Neuronal stem cell (in vitro differentiated cells): ENCODE results near the gene JAGN1.

Experiments
- DNase-seq: peaks from one replicate; pipeline ENCODE4 v3.0.0-alpha.2; 2013; ENCODE audit warnings: low spot score
- H2AFZ ChIP-seq: one replicate; pipeline ENCODE4 v1.6.1; 2013; ENCODE audit warnings: mild to moderate bottlenecking, low read length, inconsistent platforms
- H2AK5ac ChIP-seq: 2 replicates; pipeline ENCODE4 v1.6.1; 2013; ENCODE audit warnings: low read depth, mild to moderate bottlenecking, inconsistent platforms, low read length, moderate library complexity, mixed read lengths
- H2BK120ac ChIP-seq: 2 replicates; pipeline ENCODE4 v1.6.1; 2013; ENCODE audit warnings: low read depth, mild to moderate bottlenecking, inconsistent platforms, low read length, moderate library complexity, mixed read lengths
- H2BK12ac ChIP-seq: one replicate; pipeline ENCODE4 v1.6.1; 2013; ENCODE audit warnings: low read length, inconsistent platforms
- H2BK15ac ChIP-seq: 2 replicates; pipeline ENCODE4 v1.6.1; 2013; ENCODE audit warnings: mild to moderate bottlenecking, low read length, inconsistent platforms, mixed read lengths
- H2BK5ac ChIP-seq: one replicate; pipeline ENCODE4 v1.6.1; 2013; ENCODE audit warnings: inconsistent platforms, mild to moderate bottlenecking, low read length, moderate library complexity
- H3K14ac ChIP-seq: one replicate; pipeline ENCODE4 v1.6.1; 2013; ENCODE audit warnings: low read length, inconsistent platforms
- H3K18ac ChIP-seq: 2 replicates; pipeline ENCODE4 v1.6.1; 2013; ENCODE audit warnings: low read length, inconsistent platforms
- H3K23ac ChIP-seq: 2 replicates; pipeline ENCODE4 v1.6.1; 2013; ENCODE audit warnings: low read depth, mild to moderate bottlenecking, mixed read lengths, low read length, inconsistent platforms; ENCODE audit not compliant: poor library complexity
- H3K27ac ChIP-seq: replicated peaks from 3 replicates; pipeline ENCODE4 v1.5.1; 2013; ENCODE audit warnings: low read length, inconsistent platforms
- H3K27me3 ChIP-seq, 3 experiments: 2 replicates each; pipeline ENCODE4 v1.6.1; 2013; ENCODE audit warnings: low read length in 3 of 3, mild to moderate bottlenecking in 2 of 3, inconsistent platforms in 1 of 3, low read depth in 1 of 3, mixed read lengths in 1 of 3, moderate library complexity in 1 of 3; ENCODE audit not compliant: control insufficient read depth in 3 of 3, insufficient read depth in 3 of 3
- H3K36me3 ChIP-seq, 2 donors: replicated peaks in 1 of 2; 2 replicates each; pipeline ENCODE4 v1.6.1; 2013; ENCODE audit warnings: low read length in 2 of 2; ENCODE audit not compliant: control insufficient read depth in 2 of 2, insufficient read depth in 2 of 2
- H3K4ac ChIP-seq: 2 replicates; pipeline ENCODE4 v1.6.1; 2013; ENCODE audit warnings: inconsistent platforms, mild to moderate bottlenecking, low read length, moderate library complexity
- H3K4me1 ChIP-seq, 2 donors: 1 replicate in 1 of 2; 2 replicates in 1 of 2; pipeline ENCODE4 v1.6.1; 2013; ENCODE audit warnings: low read length in 2 of 2, low read depth in 1 of 2; ENCODE audit not compliant: control insufficient read depth in 2 of 2, insufficient read depth in 1 of 2
- H3K4me2 ChIP-seq: one replicate; pipeline ENCODE4 v1.6.1; 2013; ENCODE audit warnings: mild to moderate bottlenecking, low read length, inconsistent platforms; ENCODE audit not compliant: insufficient read depth, poor library complexity, severe bottlenecking
- H3K4me3 ChIP-seq, 2 donors: 2 replicates each; pipeline ENCODE4 v1.5.1; 2013; ENCODE audit warnings: low read length in 2 of 2, mild to moderate bottlenecking in 2 of 2, inconsistent platforms in 1 of 2, moderate library complexity in 1 of 2
- H3K79me1 ChIP-seq: one replicate; pipeline ENCODE4 v1.6.1; 2013; ENCODE audit warnings: low read depth, mild to moderate bottlenecking, inconsistent platforms, low read length, moderate library complexity
- H3K9ac ChIP-seq: one replicate; pipeline ENCODE4 v1.6.1; 2013; ENCODE audit warnings: mild to moderate bottlenecking, low read depth, low read length, inconsistent platforms; ENCODE audit not compliant: poor library complexity
- H3K9me3 ChIP-seq, 2 donors: replicated peaks in 1 of 2; 2 replicates each; pipeline versions ENCODE3 to v1.6.1; 2013; ENCODE audit warnings: low read length in 2 of 2, mild to moderate bottlenecking in 2 of 2, inconsistent platforms in 1 of 2, low read depth in 1 of 2, mixed read lengths in 1 of 2, moderate library complexity in 1 of 2; ENCODE audit not compliant: control insufficient read depth in 2 of 2, insufficient read depth in 1 of 2
- H4K8ac ChIP-seq: one replicate; pipeline ENCODE4 v1.6.1; 2013; ENCODE audit warnings: low read depth, mild to moderate bottlenecking, inconsistent platforms, low read length, moderate library complexity
- H4K91ac ChIP-seq: one replicate; pipeline ENCODE4 v1.6.1; 2013; ENCODE audit warnings: low read length, low read depth, mild to moderate bottlenecking, inconsistent platforms; ENCODE audit not compliant: poor library complexity
- WGBS, 2 donors: extraction: QIAGEN DNeasy Blood & Tissue Kit; methylation state at CpG; one replicate each; pipeline ENCODE4 v1.1.7; 2013; ENCODE audit warnings: missing lambda C conversion rate in 2 of 2, mixed read lengths in 1 of 2; ENCODE audit not compliant: insufficient read length in 2 of 2, insufficient replicate concordance in 1 of 2; ENCODE audit errors: extremely low coverage in 2 of 2; 5-methylcytosine and 5-hydroxymethylcytosine counted together

The JAGN1 gene

DNA sequence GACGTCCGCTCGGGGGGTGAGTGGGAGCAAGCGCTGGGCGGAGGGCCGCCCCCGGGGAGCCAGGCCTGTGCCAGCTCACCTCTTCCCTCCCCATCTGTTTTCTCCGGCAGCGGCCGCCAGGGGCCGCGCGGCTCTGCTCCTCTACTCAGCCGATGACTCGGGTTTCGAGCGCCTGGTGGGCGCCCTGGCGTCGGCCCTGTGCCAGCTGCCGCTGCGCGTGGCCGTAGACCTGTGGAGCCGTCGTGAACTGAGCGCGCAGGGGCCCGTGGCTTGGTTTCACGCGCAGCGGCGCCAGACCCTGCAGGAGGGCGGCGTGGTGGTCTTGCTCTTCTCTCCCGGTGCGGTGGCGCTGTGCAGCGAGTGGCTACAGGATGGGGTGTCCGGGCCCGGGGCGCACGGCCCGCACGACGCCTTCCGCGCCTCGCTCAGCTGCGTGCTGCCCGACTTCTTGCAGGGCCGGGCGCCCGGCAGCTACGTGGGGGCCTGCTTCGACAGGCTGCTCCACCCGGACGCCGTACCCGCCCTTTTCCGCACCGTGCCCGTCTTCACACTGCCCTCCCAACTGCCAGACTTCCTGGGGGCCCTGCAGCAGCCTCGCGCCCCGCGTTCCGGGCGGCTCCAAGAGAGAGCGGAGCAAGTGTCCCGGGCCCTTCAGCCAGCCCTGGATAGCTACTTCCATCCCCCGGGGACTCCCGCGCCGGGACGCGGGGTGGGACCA, 42.6 kb downstream of the JAGN1 start:
- Histone ChIP-seq H3K4me3 (peak overlapping the region; percentile 74 to 88), H3K14ac (peak overlapping the region; percentile 94), H2BK120ac (no peak overlapping the region), H4K91ac (peak overlapping the region; percentile 81), H4K8ac (peak overlapping the region; percentile 9), H3K36me3 (peaks cover 3 to 29% of the 10 kb centered on the region in 2 donors), H2BK15ac (no peak overlapping the region), H3K27me3 (no peaks in the 10 kb centered on the region), H3K4me2 (peak overlapping the region; percentile 99), H3K9me3 (peaks cover 0 to 2% of the 10 kb centered on the region in 2 donors), H2AFZ (peak overlapping the region; percentile 96), H3K23ac (peak overlapping the region; percentile 99), H2BK12ac (peak overlapping the region; percentile 87), H3K27ac (no peak overlapping the region), H2AK5ac (no peak overlapping the region), H2BK5ac (no peak overlapping the region), H3K4me1 (peaks cover 7 to 10% of the 10 kb centered on the region in 2 donors), H3K79me1 (no peaks in the 10 kb centered on the region), H3K9ac (peak overlapping the region; percentile 91), H3K18ac (peak overlapping the region; percentile 97), H3K4ac (peak overlapping the region; percentile 55)
- WGBS, 2 donors = no CpG with 5 or more reads among the region's 77 CpGs
- DNase-seq = peak; percentile 67

DNA sequence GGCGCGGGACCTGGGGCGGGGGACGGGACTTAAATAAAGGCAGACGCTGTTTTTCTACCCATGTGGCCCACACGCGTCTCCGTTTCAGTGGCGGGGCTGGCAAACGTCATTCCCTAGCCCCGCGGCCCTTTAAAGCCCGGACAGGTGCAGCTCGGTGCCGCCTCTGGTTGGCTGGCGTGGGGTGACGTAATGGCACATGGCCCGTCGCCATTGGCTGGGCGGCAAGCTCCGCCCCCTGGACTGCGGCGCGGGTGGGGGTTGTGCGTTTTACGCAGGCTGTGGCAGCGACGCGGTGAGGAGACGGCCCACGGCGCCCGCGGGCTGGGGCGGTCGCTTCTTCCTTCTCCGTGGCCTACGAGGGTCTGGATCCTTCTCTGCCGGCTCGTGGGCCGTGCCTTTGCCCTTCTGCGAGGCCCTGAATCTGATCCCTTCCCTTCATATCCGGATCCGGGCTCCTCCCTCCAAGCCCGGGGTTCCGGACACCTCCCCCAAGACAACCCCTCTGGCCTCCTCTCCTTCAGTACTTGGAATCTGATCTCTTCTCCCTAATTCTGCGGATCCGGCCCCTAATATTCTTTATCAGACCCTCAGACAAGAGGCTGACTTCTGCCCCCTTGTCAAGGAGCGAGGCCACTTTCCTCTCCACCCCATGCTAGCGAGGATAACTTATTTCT, 43.3 kb downstream of the JAGN1 start, which contains the start of gene CRELD1:
Gene CRELD1, plus strand, starts transcription at position 274 of the 674 bp plus-strand sequence. CDS start 605 bp downstream, outside the sequence.
- Histone ChIP-seq H3K4me3 (peak within 1 kb of the TSS; percentile 74 to 88), H2BK15ac (peak within 1 kb of the TSS; percentile 24), H3K9ac (peak within 1 kb of the TSS; percentile 91), H3K14ac (peak within 1 kb of the TSS; percentile 94), H2BK120ac (peak within 1 kb of the TSS; percentile 3), H3K4me1 (peaks cover 7 to 10% of the 10 kb centered on the region in 2 donors), H4K91ac (peak within 1 kb of the TSS; percentile 81), H3K4me2 (peak within 1 kb of the TSS; percentile 99), H3K27ac (no peak within 1 kb of the TSS), H3K27me3 (no peaks in the 10 kb centered on the region), H4K8ac (peak within 1 kb of the TSS; percentile 9), H3K23ac (peak within 1 kb of the TSS; percentile 99), H2BK5ac (no peak within 1 kb of the TSS), H3K18ac (peak within 1 kb of the TSS; percentile 97), H2BK12ac (peak within 1 kb of the TSS; percentile 87), H3K36me3 (peaks cover 3 to 30% of the 10 kb centered on the region in 2 donors), H3K4ac (peak within 1 kb of the TSS; percentile 55), H2AK5ac (peak within 1 kb of the TSS; percentile 71), H3K79me1 (no peaks in the 10 kb centered on the region), H2AFZ (peak within 1 kb of the TSS; percentile 96), H3K9me3 (peaks cover 0 to 2% of the 10 kb centered on the region in 2 donors)
- peak; percentile 87 for DNase-seq
- WGBS, 2 donors = no CpG with 5 or more reads among the region's 50 CpGs

DNA sequence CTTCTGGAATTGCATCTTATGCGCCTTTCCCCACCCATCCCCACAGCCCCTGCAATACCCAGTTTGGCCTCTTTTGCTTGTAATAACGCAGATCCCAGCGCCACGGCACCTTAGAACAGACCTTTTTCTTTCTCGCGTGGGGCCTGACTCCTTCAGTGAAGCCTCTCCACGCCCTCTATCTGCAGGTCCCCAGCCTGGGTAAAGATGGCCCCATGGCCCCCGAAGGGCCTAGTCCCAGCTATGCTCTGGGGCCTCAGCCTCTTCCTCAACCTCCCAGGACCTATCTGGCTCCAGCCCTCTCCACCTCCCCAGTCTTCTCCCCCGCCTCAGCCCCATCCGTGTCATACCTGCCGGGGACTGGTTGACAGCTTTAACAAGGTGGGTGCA, 43.8 kb downstream of the JAGN1 start:
- peaks cover 7 to 10% of the 10 kb centered on the region in 2 donors for H3K4me1 ChIP-seq
- no peaks in the 10 kb centered on the region for H3K27me3 ChIP-seq
- H3K14ac ChIP-seq = no peak overlapping the region
- no peak for DNase-seq
- H3K23ac ChIP-seq = no peak overlapping the region
- peak overlapping the region; percentile 3 for H2BK120ac ChIP-seq
- H2BK15ac ChIP-seq = no peak overlapping the region
- peak overlapping the region; percentile 79 for H3K9ac ChIP-seq
- no peak overlapping the region for H4K8ac ChIP-seq
- no peak overlapping the region for H3K4ac ChIP-seq
- H3K18ac ChIP-seq = peak overlapping the region; percentile 97
- peak overlapping the region; percentile 71 for H2AK5ac ChIP-seq
- peaks cover 0 to 2% of the 10 kb centered on the region in 2 donors for H3K9me3 ChIP-seq
- no peak overlapping the region for H4K91ac ChIP-seq
- H2BK12ac ChIP-seq = no peak overlapping the region
- no peak overlapping the region for H2BK5ac ChIP-seq
- H3K4me3 ChIP-seq = peak overlapping the region; percentile 74 to 88
- no peak overlapping the region for H3K27ac ChIP-seq
- H3K79me1 ChIP-seq = no peaks in the 10 kb centered on the region
- peaks cover 3 to 30% of the 10 kb centered on the region in 2 donors for H3K36me3 ChIP-seq
- peak overlapping the region; percentile 96 for H2AFZ ChIP-seq
- no CpG with 5 or more reads among the region's 11 CpGs for WGBS, 2 donors
- H3K4me2 ChIP-seq = peak overlapping the region; percentile 68

DNA sequence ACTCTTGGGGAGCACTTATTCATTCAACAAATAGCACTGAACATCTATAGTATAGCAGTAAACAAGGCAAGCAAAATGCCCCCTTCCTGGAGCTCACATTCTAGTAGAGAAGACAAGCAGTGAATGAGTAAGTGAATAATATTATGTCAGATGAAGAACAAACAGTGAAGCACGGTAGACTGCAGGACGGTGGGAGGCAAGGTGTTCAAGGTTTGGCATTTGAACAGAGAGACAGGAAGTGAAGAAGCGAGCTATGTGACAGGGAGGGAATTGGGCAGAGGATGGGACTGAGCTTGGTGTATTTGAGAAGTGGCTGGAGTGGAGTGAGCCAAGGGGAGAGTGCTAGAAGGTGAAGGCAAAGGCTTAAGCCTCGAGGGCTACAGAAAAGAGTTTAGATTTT, 44.6 kb downstream of the JAGN1 start:
- Histone ChIP-seq H2AFZ (no peak overlapping the region), H3K18ac (no peak overlapping the region), H3K27ac (no peak overlapping the region), H3K9me3 (peaks cover 0 to 2% of the 10 kb centered on the region in 2 donors), H4K91ac (no peak overlapping the region), H2BK5ac (no peak overlapping the region), H3K4ac (no peak overlapping the region), H3K4me1 (peaks cover 7 to 10% of the 10 kb centered on the region in 2 donors), H4K8ac (no peak overlapping the region), H2BK120ac (no peak overlapping the region), H3K4me2 (no peak overlapping the region), H3K4me3 (peak overlapping the region in 1 of 2 donors; percentile 74), H3K9ac (no peak overlapping the region), H2BK12ac (no peak overlapping the region), H3K14ac (no peak overlapping the region), H3K36me3 (peaks cover 3 to 30% of the 10 kb centered on the region in 2 donors), H3K23ac (no peak overlapping the region), H2AK5ac (no peak overlapping the region), H3K27me3 (no peaks in the 10 kb centered on the region), H2BK15ac (no peak overlapping the region), H3K79me1 (no peaks in the 10 kb centered on the region)
- no peak for DNase-seq
- WGBS, 2 donors = no CpG with 5 or more reads among the region's 4 CpGs
